ENCODE measurements around the gene ZBTB24.

Gene ZBTB24

GRCh38 chr6:109498936-109499335 lies 15.9 kb upstream of the ZBTB24 start:
- DNase-seq (ENCODE audit: low read depth in 3 of 3), result no peak

DNA sequence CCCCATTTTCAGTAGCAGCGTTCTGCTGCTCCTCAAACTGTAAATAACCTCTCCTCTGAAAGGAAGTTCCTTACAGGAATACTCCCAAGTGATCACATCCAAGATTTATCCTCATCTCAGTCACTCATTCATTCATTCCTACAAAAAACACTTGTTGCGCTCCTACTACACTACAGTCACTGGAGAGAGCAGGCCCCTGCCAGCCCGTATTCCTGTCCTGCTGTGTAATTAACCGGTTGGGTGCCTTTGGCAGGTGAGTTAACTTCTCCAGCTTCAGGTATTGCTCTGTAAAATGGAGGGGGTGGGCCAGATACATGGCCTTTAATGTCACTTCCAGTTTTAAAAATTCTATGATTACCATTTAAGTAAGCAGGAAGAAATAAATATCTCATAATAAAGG lies 15.0 kb upstream of the ZBTB24 start:
- DNase-seq (ENCODE audit: low read depth in 3 of 3), result no peak

DNA sequence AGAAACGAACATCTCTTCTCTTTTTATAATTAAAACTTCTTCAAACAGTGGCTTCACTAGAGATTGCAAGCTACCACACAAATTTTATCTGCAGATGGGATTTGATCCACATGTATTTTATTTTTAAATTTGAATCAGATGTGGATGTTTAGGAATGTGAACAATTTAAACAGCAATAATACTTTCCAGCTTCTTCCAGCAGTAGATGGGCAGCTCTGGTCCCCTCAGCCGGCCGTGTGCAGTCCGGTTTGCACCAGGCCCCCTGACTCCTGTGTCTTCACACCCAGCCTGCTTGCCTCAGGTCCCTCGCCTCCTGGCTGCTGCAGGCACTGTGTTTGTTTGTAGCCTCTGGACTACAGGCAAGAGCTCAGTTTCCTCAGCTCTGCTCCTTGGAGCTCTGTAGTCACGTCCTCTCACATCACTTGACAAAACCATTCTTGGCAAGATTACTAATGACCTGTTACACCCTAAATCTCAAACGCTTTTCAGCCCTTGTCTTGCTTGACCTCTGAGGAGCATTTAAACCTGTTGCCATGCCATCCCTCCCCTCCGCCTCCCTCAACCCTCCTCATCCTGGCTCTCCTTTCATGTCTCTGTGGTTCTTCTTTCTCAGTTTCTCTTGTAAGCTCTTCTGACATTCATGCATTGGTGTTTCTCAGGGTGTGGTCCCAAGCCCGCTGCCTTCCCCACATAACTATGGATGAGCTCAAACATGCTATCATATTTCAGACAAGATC lies 13.2 kb upstream of the ZBTB24 start:
- DNase-seq (ENCODE audit: low read depth in 3 of 3), result no peak

DNA sequence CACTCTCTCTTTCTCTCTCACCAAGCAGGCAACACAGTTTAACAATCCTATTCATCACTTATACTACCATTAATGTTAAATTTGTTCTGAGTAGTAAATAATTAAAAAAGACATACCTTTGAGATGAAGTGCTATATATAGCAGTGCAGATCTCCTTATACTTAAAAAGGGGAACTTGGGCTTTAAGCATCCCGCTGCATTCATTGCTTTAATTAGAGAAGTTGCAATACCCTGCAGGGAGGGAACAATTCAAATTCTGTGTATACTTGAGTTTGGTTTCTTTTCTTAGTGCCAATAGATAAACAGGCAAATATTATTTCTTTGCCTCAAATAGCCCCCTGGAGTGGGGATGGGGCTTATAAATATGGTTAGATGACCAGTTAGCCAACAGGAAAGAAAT lies 10.8 kb upstream of the ZBTB24 start:
- DNase-seq (ENCODE audit: low read depth in 3 of 3), result no peak

GRCh38 chr6:109491207-109491938 lies 8.4 kb upstream of the ZBTB24 start:
- no peak for DNase-seq (ENCODE audit: low read depth in 3 of 3)

DNA sequence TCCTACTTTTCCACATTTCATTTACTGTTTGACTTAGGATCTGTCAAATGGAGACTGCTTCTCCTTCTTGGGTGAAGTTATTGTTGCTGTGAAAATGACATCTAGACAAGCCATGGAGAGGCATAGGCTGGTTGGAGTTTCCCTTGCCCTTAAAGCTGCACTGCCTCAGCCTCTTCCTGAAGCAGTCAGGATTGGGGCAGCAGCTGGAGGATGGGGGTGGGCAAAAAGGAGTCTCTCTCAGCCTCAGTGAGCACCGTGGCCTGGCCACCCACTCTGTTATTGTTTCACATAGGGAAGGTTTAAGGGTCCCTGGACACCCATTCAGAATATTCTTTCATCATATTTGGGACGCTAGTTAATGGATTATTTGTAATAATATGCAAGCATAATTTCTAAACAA lies 7.7 kb upstream of the ZBTB24 start:
- DNase-seq (ENCODE audit: low read depth in 3 of 3), result no peak

DNA sequence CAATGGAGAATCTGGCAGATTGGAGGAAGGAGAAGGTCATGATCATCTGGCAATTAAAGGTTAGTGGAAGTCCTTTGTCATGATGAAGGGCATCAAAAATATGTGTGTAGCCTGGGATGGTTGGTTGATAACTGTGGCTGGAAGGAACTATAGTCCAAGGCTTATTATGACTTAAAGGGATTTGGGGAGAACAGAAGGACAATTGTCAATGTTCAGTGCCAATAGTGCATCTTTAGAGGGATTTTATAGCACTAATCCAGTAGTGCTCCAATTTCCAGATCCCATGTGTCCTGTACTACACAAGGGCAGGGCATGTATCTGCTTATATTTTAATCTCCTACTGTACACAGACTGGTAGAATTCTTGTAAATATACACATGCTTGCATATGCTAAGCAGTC lies 5.0 kb upstream of the ZBTB24 start:
- no peak for DNase-seq (ENCODE audit: low read depth in 3 of 3)

DNA sequence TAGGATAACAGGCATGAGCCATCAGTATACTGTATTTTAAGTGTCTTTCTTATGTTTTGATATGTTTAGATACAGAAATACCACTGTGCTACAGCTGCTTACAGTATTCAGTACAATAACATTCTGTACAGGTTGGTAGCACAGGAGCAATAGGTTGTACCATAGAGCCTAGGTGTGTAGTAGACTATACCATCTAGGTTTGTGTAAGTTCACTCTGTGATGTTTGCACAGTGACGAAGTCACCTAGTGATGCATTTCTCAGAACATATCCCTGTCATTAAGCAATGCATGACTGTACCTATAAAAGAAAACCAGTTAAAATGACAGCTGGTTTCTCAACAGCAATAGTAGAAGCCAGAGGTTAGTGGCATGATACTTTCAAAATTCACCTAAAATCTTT lies 3.0 kb upstream of the ZBTB24 start:
- no peak for DNase-seq (ENCODE audit: low read depth in 3 of 3)

GRCh38 chr6:109485266-109485935 lies 2.4 kb upstream of the ZBTB24 start:
- DNase-seq (ENCODE audit: low read depth in 3 of 3), result no peak

- no peak for DNase-seq (ENCODE audit: low read depth in 3 of 3)
Observed at GRCh38 chr6:109484122-109484521, 1.1 kb upstream of the ZBTB24 start.

- no peak for DNase-seq (ENCODE audit: low read depth in 3 of 3)
Observed at GRCh38 chr6:109483735-109484057, 677 bp upstream of the ZBTB24 start.

DNA sequence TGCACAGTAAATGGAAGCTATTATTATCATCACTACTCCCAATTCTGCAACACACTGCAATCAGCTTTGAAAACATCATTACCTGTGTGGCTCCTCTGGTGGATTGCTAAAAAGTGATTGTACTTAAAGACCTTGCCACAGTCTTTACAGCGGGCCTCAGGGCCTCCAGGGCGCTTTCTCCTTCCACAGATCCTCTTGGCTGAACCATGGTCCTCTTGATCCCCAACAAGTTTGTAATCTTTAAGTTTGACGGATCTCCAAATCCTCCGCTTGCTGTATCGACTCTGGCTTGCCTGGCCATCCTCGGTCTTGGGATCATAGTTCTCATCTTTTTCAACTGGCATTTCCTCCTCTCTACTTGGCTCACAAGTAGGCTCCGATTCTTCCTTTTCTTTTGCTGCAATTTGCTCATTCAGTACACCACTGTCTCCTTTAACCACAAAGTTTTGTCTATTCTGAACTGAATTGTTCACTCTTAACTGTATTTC lies 2.0 kb downstream of the ZBTB24 start:
- no peak for DNase-seq (ENCODE audit: low read depth in 3 of 3)

- no peak for DNase-seq (ENCODE audit: low read depth in 3 of 3)
Observed at GRCh38 chr6:109478841-109479624, 4.0 kb downstream of the ZBTB24 start.

- DNase-seq (ENCODE audit: low read depth in 3 of 3), result no peak
Observed at GRCh38 chr6:109478222-109478805, 4.7 kb downstream of the ZBTB24 start.

- DNase-seq (ENCODE audit: low read depth in 3 of 3), result no peak
Observed at GRCh38 chr6:109477725-109478124, 5.3 kb downstream of the ZBTB24 start.

DNA sequence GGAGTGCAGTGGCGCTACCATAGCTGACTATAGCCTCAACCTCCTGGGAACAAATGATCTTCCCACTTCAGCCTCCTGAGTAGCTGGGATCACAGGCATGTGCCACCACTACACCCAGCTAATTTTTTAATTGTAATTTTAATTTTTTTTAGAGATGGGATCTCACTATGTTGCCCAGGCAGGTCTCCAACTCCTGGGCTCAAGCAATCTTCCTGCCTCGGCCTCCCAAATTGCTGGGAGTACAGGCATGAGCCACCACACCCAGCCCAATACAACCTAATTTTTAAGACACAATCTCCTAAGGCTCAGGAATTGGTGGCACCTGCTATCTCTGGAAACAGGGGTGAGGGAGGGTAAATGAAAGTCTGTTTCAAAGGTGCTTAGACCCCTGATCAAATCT lies 5.8 kb downstream of the ZBTB24 start:
- DNase-seq (ENCODE audit: low read depth in 3 of 3), result no peak

DNA sequence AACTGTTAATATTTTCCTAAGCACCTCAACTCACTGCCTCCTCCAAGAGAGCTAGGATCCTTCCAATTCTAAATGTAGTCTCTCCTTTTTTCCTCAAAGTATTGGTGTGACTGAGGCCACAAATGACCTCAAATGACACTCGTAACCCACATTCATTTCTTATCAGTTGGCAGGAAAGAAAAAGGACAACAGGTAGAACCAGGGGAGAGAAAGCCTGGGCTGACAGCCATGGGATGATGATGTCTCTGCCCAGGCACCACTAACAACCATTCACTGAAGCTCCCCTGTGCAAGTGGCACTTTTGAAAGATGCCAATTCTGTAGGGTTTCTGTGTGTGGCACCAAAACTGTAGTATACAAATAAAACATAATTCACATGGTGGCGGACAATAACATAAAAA lies 7.4 kb downstream of the ZBTB24 start:
- no peak for DNase-seq (ENCODE audit: low read depth in 3 of 3)

- DNase-seq (ENCODE audit: low read depth in 3 of 3), result no peak
Observed at GRCh38 chr6:109474995-109475394, 8.0 kb downstream of the ZBTB24 start.

DNA sequence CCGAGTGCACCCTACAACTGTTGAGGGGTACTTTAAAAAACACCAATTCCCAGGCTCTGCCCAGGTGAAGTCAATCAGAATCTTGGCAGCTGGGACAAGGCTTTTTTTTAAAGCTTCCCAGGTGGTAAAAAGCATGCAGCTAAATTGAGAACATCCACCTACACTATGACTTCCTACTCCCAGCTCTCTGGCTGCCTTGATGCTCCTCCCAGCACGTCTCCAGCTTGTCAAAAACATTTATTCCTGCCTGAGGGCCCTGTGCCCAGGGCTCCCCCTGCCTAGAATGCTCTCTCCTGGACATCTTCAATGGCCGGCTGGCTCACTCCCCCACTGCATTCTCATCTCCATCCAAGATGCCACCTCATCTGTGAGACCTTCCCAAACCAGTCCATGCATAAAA lies 9.9 kb downstream of the ZBTB24 start:
- DNase-seq (ENCODE audit: low read depth in 3 of 3), result no peak

GRCh38 chr6:109472132-109472995 lies 10.7 kb downstream of the ZBTB24 start:
- no peak for DNase-seq (ENCODE audit: low read depth in 3 of 3)
